B cell (primary cell): ENCODE results near the gene UBE2Q2. TPM values are rescaled to one million over a fixed set of nuclear protein-coding genes. Genes with fewer than 3 reads are reported as not detected.
"Not testable (repeated sequence)": the region's sequence is repeated elsewhere in the genome, so short reads cannot be mapped to it uniquely, and the experiment has no call there.

ENCODE experiments used
- ATAC-seq: fragments of 200-7000 bp; cut with Tn5 transposase; one replicate; pipeline ENCODE4 v1.10.0; 2021; ENCODE audit warnings: low read depth, mild to moderate bottlenecking, moderate number of reproducible peaks, moderate library complexity
- CTCF ChIA-PET: fragments of 350-600 bp; sonication (Branson Sonifier 250); formaldehyde crosslinking; loops from one replicate; lab custom pipeline; 2021; ENCODE audit warnings: antibody characterized with exemption, inconsistent platforms; lab: Charles Lee
- POLR2A ChIA-PET: fragments of 350-600 bp; sonication (Branson Sonifier 250); formaldehyde crosslinking; loops from one replicate; lab custom pipeline; 2021; ENCODE audit warnings: antibody characterized with exemption; lab: Charles Lee
- DNase-seq: peaks from one replicate; pipeline ENCODE4 v3.0.0; 2013
- H2AFZ ChIP-seq: 2 replicates; pipeline ENCODE4 v1.6.1; 2012; ENCODE audit warnings: mild to moderate bottlenecking, low read depth, low read length; ENCODE audit not compliant: insufficient read depth, poor library complexity, severe bottlenecking
- H3K27ac ChIP-seq, 2 donors: 1 replicate in 1 of 2; 2 replicates in 1 of 2; pipeline ENCODE4 v1.5.1; 2012 to 2013; ENCODE audit warnings: low read length in 2 of 2, mild to moderate bottlenecking in 2 of 2, moderate library complexity in 1 of 2
- H3K27me3 ChIP-seq, 4 experiments: fragments of 200-600 bp in 1 of 4; sonication (generic) in 1 of 4; replicated peaks in 1 of 4; 1 replicate in 2 of 4; 2 replicates in 2 of 4; pipeline versions ENCODE4 v1.6.1 to v1.7.0; 2013 to 2016; ENCODE audit warnings: low read length in 3 of 4, mild to moderate bottlenecking in 2 of 4, mixed read lengths in 1 of 4, moderate library complexity in 1 of 4; ENCODE audit not compliant: insufficient read depth in 4 of 4, control insufficient read depth in 3 of 4; ENCODE audit errors: control extremely low read depth in 1 of 4
- H3K36me3 ChIP-seq, 2 experiments: replicated peaks in 1 of 2; 1 replicate in 1 of 2; 2 replicates in 1 of 2; pipeline versions ENCODE4 v1.6.1 to v1.7.1; 2013; ENCODE audit warnings: low read length in 1 of 2; ENCODE audit not compliant: insufficient read depth in 2 of 2, control insufficient read depth in 1 of 2; ENCODE audit errors: control extremely low read depth in 1 of 2, extremely low read depth in 1 of 2
- H3K4me1 ChIP-seq, 2 donors: fragments of 200-600 bp in 1 of 2; sonication (generic) in 1 of 2; 1 replicate in 1 of 2; 2 replicates in 1 of 2; pipeline versions ENCODE4 v1.5.1 to v1.6.1; 2013 to 2017; ENCODE audit warnings: low read length in 2 of 2; ENCODE audit not compliant: control insufficient read depth in 2 of 2, insufficient read depth in 2 of 2
- H3K4me2 ChIP-seq: replicated peaks from 2 replicates; pipeline ENCODE3; 2012; ENCODE audit warnings: mild to moderate bottlenecking, low read depth, low read length; ENCODE audit not compliant: poor library complexity, severe bottlenecking
- H3K4me3 ChIP-seq, 5 experiments: fragments of 200-600 bp in 1 of 5; sonication (generic) in 1 of 5; 1 replicate in 3 of 5; 2 replicates in 2 of 5; pipeline versions ENCODE4 v1.5.1 to v1.7.0; 2011 to 2016; ENCODE audit warnings: low read length in 4 of 5, mild to moderate bottlenecking in 4 of 5, low read depth in 2 of 5, control low read depth in 1 of 5, moderate library complexity in 1 of 5; ENCODE audit not compliant: insufficient read depth in 1 of 5; ENCODE audit errors: control extremely low read depth in 1 of 5, extremely low read depth in 1 of 5
- H3K79me2 ChIP-seq: fragments of 200-600 bp; sonication (generic); one replicate; pipeline ENCODE4 v1.6.0; 2016; ENCODE audit warnings: low read length; ENCODE audit not compliant: control insufficient read depth, insufficient read depth
- H3K9ac ChIP-seq: fragments of 200-600 bp; sonication (generic); 2 replicates; pipeline ENCODE4 v1.6.1; 2017; ENCODE audit warnings: mild to moderate bottlenecking, low read length, moderate library complexity
- H3K9me3 ChIP-seq, 3 donors: one replicate each; pipeline versions ENCODE4 v1.6.1 to v1.7.1; 2013; ENCODE audit warnings: low read length in 2 of 3; ENCODE audit not compliant: control insufficient read depth in 2 of 3, insufficient read depth in 1 of 3; ENCODE audit errors: control extremely low read depth in 1 of 3
- H4K20me1 ChIP-seq: 2 replicates; pipeline ENCODE4 v1.6.0; 2012; ENCODE audit warnings: mild to moderate bottlenecking, low read length; ENCODE audit not compliant: insufficient read depth, control insufficient read depth, poor library complexity, severe bottlenecking
- H3K27ac Mint-ChIP-seq: one replicate; pipeline ENCODE4 v1.8.0; 2021; ENCODE audit warnings: mixed read lengths
- H3K27me3 Mint-ChIP-seq: one replicate; pipeline ENCODE4 v1.8.0; 2021; ENCODE audit warnings: mixed read lengths
- H3K4me1 Mint-ChIP-seq: one replicate; pipeline ENCODE4 v1.8.0; 2021; ENCODE audit warnings: mixed read lengths
- H3K4me3 Mint-ChIP-seq: one replicate; pipeline ENCODE4 v1.8.0; 2021; ENCODE audit warnings: mixed read lengths
- H3K9me3 Mint-ChIP-seq: one replicate; pipeline ENCODE4 v1.8.0; 2022; ENCODE audit warnings: mixed read lengths; ENCODE audit not compliant: insufficient read depth
- CTCF ChIP-seq: fragments of 200-600 bp; IDR thresholded peaks from one replicate; pipeline ENCODE4 v1.8.0; 2022; ENCODE audit warnings: antibody characterized with exemption, mild to moderate bottlenecking
- EZH2 ChIP-seq: IDR thresholded peaks from 2 replicates; pipeline ENCODE4 v1.6.1; 2012; ENCODE audit warnings: borderline replicate concordance, low read depth, mild to moderate bottlenecking, moderate library complexity, low read length; ENCODE audit not compliant: insufficient read depth, poor library complexity, severe bottlenecking
- WGBS: methylation state at CpG from one replicate; pipeline ENCODE4 v1.1.5; 2013; ENCODE audit warnings: missing lambda C conversion rate; ENCODE audit not compliant: insufficient coverage; 5-methylcytosine and 5-hydroxymethylcytosine counted together
- intact Hi-C: fragments of 100-400 bp; cut with micrococcal nuclease; formaldehyde crosslinking; loops from one replicate; pipeline ENCODE4 v1.10.0; 2022
- polyA plus RNA-seq: library from polyadenylated mRNA; depleted of rRNA; stranded (reverse); fragments of >200 nt; gene quantifications from 2 replicates; pipeline ENCODE4 v1.2.3, GENCODE V29; 2012
- total RNA-seq, 2 donors: library from RNA; stranded (reverse); fragments of 120-200 nt in 1 of 2; gene quantifications; 1 replicate in 1 of 2; 2 replicates in 1 of 2; pipeline versions ENCODE4 v1.2.3 to v1.2.4, GENCODE V29; 2013 to 2022

The UBE2Q2 gene
- total and polyA plus RNA-seq, 2 donors (not counting 1 experiment from before 2014, with no cell fraction given): 11.4 to 33.6 TPM

DNA sequence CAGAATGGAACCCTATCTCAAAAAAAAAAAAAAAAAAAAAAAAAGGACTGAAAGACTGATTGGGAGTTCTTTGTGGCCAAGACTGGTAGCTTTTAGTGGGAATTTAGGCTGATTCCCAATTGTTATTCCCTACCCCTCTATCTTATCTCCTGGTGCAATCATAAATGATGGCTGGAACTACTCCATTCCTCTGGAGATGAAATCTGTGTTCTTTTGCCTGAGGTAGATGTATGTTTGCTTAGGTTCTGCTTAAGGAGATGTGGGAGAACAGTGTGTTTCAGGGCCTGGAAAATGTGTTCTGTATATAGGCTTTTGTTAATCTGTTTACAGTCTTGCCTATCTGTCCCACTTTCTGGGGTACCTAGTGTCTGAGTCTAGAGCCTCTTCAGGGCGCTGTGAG, 19.5 kb downstream of the UBE2Q2 start:
- TF ChIP-seq EZH2 (no peak), CTCF (no peak)
- H3K4me3 Mint-ChIP-seq: no peak overlapping the region
- Histone ChIP-seq H3K27ac (no peak overlapping the region), H3K9me3 (no peaks in the 10 kb centered on the region), H4K20me1 (peaks cover 5% of the 10 kb centered on the region), H3K79me2 (peaks cover 23% of the 10 kb centered on the region), H3K9ac (no peak overlapping the region), H3K4me1 (peaks cover 14% of the 10 kb centered on the region in 2 donors), H3K4me3 (no peak overlapping the region), H3K27me3 (no peaks in the 10 kb centered on the region), H3K36me3 (peaks cover 4 to 5% of the 10 kb centered on the region in 2 experiments), H2AFZ (no peak overlapping the region), H3K4me2 (no peak overlapping the region)
- H3K9me3 Mint-ChIP-seq: no peaks in the 10 kb centered on the region
- ATAC-seq: no peak
- POLR2A ChIA-PET: no interaction called here
- CTCF ChIA-PET: no interaction called here
- intact Hi-C loops: no loop called here
- WGBS: no CpG with 5 or more reads among the region's 1 CpG
- H3K4me1 Mint-ChIP-seq: peaks cover 16% of the 10 kb centered on the region
- no peak for DNase-seq
- H3K27me3 Mint-ChIP-seq: no peaks in the 10 kb centered on the region
- no peak overlapping the region for H3K27ac Mint-ChIP-seq

DNA sequence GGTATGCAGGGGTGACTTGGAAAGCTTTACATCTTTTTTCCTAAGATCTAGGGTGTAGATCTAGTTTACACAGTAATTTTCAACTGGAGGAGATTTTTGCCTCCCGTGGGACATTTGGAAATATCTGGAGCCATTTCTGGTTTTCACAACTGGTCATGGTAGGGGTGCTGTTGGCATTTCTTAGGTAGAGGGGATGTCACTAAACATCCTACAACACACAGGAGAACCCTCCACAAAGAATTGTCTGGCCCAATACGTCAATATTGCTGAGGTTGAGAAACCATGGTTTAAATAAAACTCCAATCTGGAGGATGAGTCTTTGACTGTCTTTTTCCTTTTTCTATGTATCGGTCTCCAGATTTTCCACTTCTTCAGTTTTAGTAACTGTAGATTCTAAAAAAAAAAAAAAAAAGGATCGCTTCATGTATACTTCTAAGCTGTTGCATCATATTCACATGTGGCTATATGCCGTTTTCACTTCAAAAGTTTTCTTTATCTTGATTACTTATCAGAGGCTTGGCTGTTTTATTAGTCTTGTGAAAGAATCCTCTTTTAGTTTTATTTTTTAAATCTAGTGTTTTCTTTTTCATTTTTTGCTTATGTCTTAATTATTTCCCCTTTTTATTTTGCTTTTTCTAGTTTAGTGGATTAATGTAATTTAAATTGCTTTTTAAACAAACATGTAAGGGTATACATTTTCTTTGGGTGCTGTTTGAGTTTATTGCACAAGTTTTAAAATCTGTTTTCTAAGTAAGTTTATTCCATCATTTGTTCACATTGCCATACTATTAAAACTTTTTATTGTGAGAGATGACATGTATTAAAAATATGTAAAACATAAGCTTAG, 21.2 kb downstream of the UBE2Q2 start:
- CTCF ChIA-PET: no interaction called here
- no peak for ATAC-seq
- Histone ChIP-seq H3K79me2 (peaks cover 26% of the 10 kb centered on the region), H3K36me3 (no peaks in the 10 kb centered on the region), H4K20me1 (peaks cover 5% of the 10 kb centered on the region), H3K27ac (no peak overlapping the region), H3K9ac (no peak overlapping the region), H3K4me2 (no peak overlapping the region), H3K4me1 (peaks cover 19 to 28% of the 10 kb centered on the region in 2 donors), H3K4me3 (no peak overlapping the region), H3K9me3 (no peaks in the 10 kb centered on the region), H3K27me3 (no peaks in the 10 kb centered on the region), H2AFZ (no peak overlapping the region)
- no peak for TF ChIP-seq EZH2
- no peak for TF ChIP-seq CTCF
- Mint-ChIP-seq H3K9me3 (no peaks in the 10 kb centered on the region), H3K27ac (no peak overlapping the region), H3K27me3 (no peaks in the 10 kb centered on the region), H3K4me3 (no peak overlapping the region), H3K4me1 (peaks cover 30% of the 10 kb centered on the region)
- WGBS: no CpG with 5 or more reads among the region's 5 CpGs
- no peak for DNase-seq
- intact Hi-C loops: loop anchor here (5.0 kb wide), 1 partner anchor 38 kb away; the partner anchor contains the start of gene FBXO22
- POLR2A ChIA-PET: no interaction called here

- H2AFZ ChIP-seq, H3K27me3 ChIP-seq, H3K36me3 ChIP-seq, H3K9me3 ChIP-seq, POLR2A ChIA-PET, ATAC-seq, H3K27ac Mint-ChIP-seq, H3K4me2 ChIP-seq, H3K4me3 Mint-ChIP-seq, DNase-seq, H3K27ac ChIP-seq, H3K4me3 ChIP-seq, H3K9ac ChIP-seq, H3K9me3 Mint-ChIP-seq, H3K27me3 Mint-ChIP-seq, H4K20me1 ChIP-seq: not testable (repeated sequence)
- Histone ChIP-seq H3K79me2 (peaks cover 32% of the 10 kb centered on the region), H3K4me1 (peaks cover 27 to 31% of the 10 kb centered on the region in 2 donors)
- CTCF ChIA-PET: interaction anchor here (1.1 kb wide), 1 partner anchor 64 kb away, joined by 3 read pairs; no protein-coding TSS in a partner anchor
- peaks cover 38% of the 10 kb centered on the region for H3K4me1 Mint-ChIP-seq
- intact Hi-C loops: loop anchor here (5.0 kb wide), 1 partner anchor 36 kb away; the partner anchor contains the start of gene FBXO22
- no CpG with 5 or more reads among the region's 1 CpG for WGBS
Observed at GRCh38 chr15:75866045-75866444, 22.8 kb downstream of the UBE2Q2 start.
